Activated naive CD8-positive, alpha-beta T cell (primary cell): Measurements from ENCODE around the gene TSGA10.
"Not testable (repeated sequence)": the region's sequence is repeated elsewhere in the genome, so short reads cannot be mapped to it uniquely, and the experiment has no call there.

Experiments
- H3K27ac Mint-ChIP-seq: one replicate; pipeline ENCODE4 v1.8.0; 2021; ENCODE audit warnings: mixed read lengths
- H3K27me3 Mint-ChIP-seq: one replicate; pipeline ENCODE4 v1.8.0; 2021; ENCODE audit warnings: mixed read lengths
- H3K36me3 Mint-ChIP-seq: one replicate; pipeline ENCODE4 v1.8.0; 2021; ENCODE audit warnings: mixed read lengths
- H3K4me1 Mint-ChIP-seq: one replicate; pipeline ENCODE4 v1.8.0; 2021; ENCODE audit warnings: low read depth, mixed read lengths
- H3K4me3 Mint-ChIP-seq: one replicate; pipeline ENCODE4 v1.8.0; 2021; ENCODE audit warnings: mild to moderate bottlenecking, mixed read lengths
- H3K9me3 Mint-ChIP-seq: one replicate; pipeline ENCODE4 v1.8.0; 2021; ENCODE audit warnings: low read depth, mixed read lengths

TSGA10 gene

GRCh38 chr2:99067871-99068625 is 86.7 kb downstream of the TSGA10 start:
- Mint-ChIP-seq H3K4me3 (no peak overlapping the region), H3K27me3 (no peaks in the 10 kb centered on the region), H3K9me3 (no peaks in the 10 kb centered on the region), H3K36me3 (no peaks in the 10 kb centered on the region), H3K27ac (no peak overlapping the region), H3K4me1 (no peaks in the 10 kb centered on the region)

GRCh38 chr2:99066075-99066958 is 88.4 kb downstream of the TSGA10 start:
- H3K4me1 Mint-ChIP-seq = no peaks in the 10 kb centered on the region
- no peak overlapping the region for H3K4me3 Mint-ChIP-seq
- no peaks in the 10 kb centered on the region for H3K27me3 Mint-ChIP-seq
- no peaks in the 10 kb centered on the region for H3K9me3 Mint-ChIP-seq
- no peak overlapping the region for H3K27ac Mint-ChIP-seq
- H3K36me3 Mint-ChIP-seq = no peaks in the 10 kb centered on the region

- H3K36me3 Mint-ChIP-seq = peaks cover 23% of the 10 kb centered on the region
- not testable (repeated sequence) for H3K27ac Mint-ChIP-seq, H3K4me3 Mint-ChIP-seq, H3K27me3 Mint-ChIP-seq, H3K4me1 Mint-ChIP-seq, H3K9me3 Mint-ChIP-seq
These were observed 105.6 kb downstream of the TSGA10 start for GRCh38 chr2:99049187-99049586.

GRCh38 chr2:99040736-99041300 is 113.9 kb downstream of the TSGA10 start:
- H3K9me3 Mint-ChIP-seq, H3K27me3 Mint-ChIP-seq, H3K4me3 Mint-ChIP-seq, H3K27ac Mint-ChIP-seq: not testable (repeated sequence)
- Mint-ChIP-seq H3K36me3 (peaks cover 21% of the 10 kb centered on the region), H3K4me1 (peaks cover 11% of the 10 kb centered on the region)

- H3K4me1 Mint-ChIP-seq = peaks cover 11% of the 10 kb centered on the region
- H3K27ac Mint-ChIP-seq = no peak overlapping the region
- peaks cover 5% of the 10 kb centered on the region for H3K36me3 Mint-ChIP-seq
- H3K9me3 Mint-ChIP-seq = peaks cover 5% of the 10 kb centered on the region
- H3K4me3 Mint-ChIP-seq = no peak overlapping the region
- no peaks in the 10 kb centered on the region for H3K27me3 Mint-ChIP-seq
These were observed 118.8 kb downstream of the TSGA10 start for GRCh38 chr2:99035920-99036319.

GRCh38 chr2:99032786-99033185 is 122.0 kb downstream of the TSGA10 start:
- Mint-ChIP-seq H3K4me1 (no peaks in the 10 kb centered on the region), H3K4me3 (no peak overlapping the region), H3K27me3 (peaks cover 3% of the 10 kb centered on the region), H3K27ac (no peak overlapping the region), H3K36me3 (peaks cover 7% of the 10 kb centered on the region), H3K9me3 (no peaks in the 10 kb centered on the region)

GRCh38 chr2:99032001-99032400 is 122.7 kb downstream of the TSGA10 start:
- Mint-ChIP-seq H3K4me3 (no peak overlapping the region), H3K4me1 (no peaks in the 10 kb centered on the region), H3K36me3 (peaks cover 10% of the 10 kb centered on the region), H3K9me3 (no peaks in the 10 kb centered on the region), H3K27me3 (peaks cover 3% of the 10 kb centered on the region), H3K27ac (no peak overlapping the region)

- Mint-ChIP-seq H3K27me3 (peaks cover 3% of the 10 kb centered on the region), H3K9me3 (no peaks in the 10 kb centered on the region), H3K36me3 (peaks cover 11% of the 10 kb centered on the region), H3K27ac (no peak overlapping the region), H3K4me1 (no peaks in the 10 kb centered on the region), H3K4me3 (no peak overlapping the region)
These were observed 123.3 kb downstream of the TSGA10 start for GRCh38 chr2:99031481-99031880.

- Mint-ChIP-seq H3K27ac (no peak overlapping the region), H3K9me3 (peaks cover 6% of the 10 kb centered on the region), H3K4me3 (no peak overlapping the region), H3K4me1 (no peaks in the 10 kb centered on the region), H3K27me3 (peaks cover 4% of the 10 kb centered on the region), H3K36me3 (peaks cover 20% of the 10 kb centered on the region)
These were observed 126.2 kb downstream of the TSGA10 start for GRCh38 chr2:99028558-99028957.

GRCh38 chr2:99027856-99028255 is 126.9 kb downstream of the TSGA10 start:
- H3K36me3 Mint-ChIP-seq = peaks cover 16% of the 10 kb centered on the region
- peaks cover 4% of the 10 kb centered on the region for H3K27me3 Mint-ChIP-seq
- H3K4me3 Mint-ChIP-seq = no peak overlapping the region
- H3K9me3 Mint-ChIP-seq = peaks cover 6% of the 10 kb centered on the region
- H3K4me1 Mint-ChIP-seq = no peaks in the 10 kb centered on the region
- H3K27ac Mint-ChIP-seq = no peak overlapping the region

GRCh38 chr2:99000708-99001107 is 154.0 kb downstream of the TSGA10 start:
- Mint-ChIP-seq H3K9me3 (peaks cover 4% of the 10 kb centered on the region), H3K36me3 (peaks cover 26% of the 10 kb centered on the region), H3K27ac (no peak overlapping the region), H3K27me3 (no peaks in the 10 kb centered on the region), H3K4me1 (no peaks in the 10 kb centered on the region), H3K4me3 (no peak overlapping the region)

GRCh38 chr2:98988695-98989094 is 166.0 kb downstream of the TSGA10 start:
- H3K36me3 Mint-ChIP-seq, H3K9me3 Mint-ChIP-seq, H3K4me3 Mint-ChIP-seq, H3K27ac Mint-ChIP-seq, H3K27me3 Mint-ChIP-seq, H3K4me1 Mint-ChIP-seq: not testable (repeated sequence)

- Mint-ChIP-seq H3K27me3 (no peaks in the 10 kb centered on the region), H3K9me3 (peaks cover 4% of the 10 kb centered on the region), H3K4me3 (no peak overlapping the region), H3K27ac (no peak overlapping the region), H3K36me3 (peaks cover 4% of the 10 kb centered on the region), H3K4me1 (no peaks in the 10 kb centered on the region)
These were observed 168.7 kb downstream of the TSGA10 start for GRCh38 chr2:98985905-98986666.

GRCh38 chr2:98975611-98976010 is 179.1 kb downstream of the TSGA10 start:
- H3K27me3 Mint-ChIP-seq = peaks cover 5% of the 10 kb centered on the region

More at GRCh38 chr2:98975611-98976010, 179.1 kb downstream of the TSGA10 start:
- Mint-ChIP-seq H3K27ac (no peak overlapping the region), H3K4me1 (no peaks in the 10 kb centered on the region), H3K36me3 (peaks cover 27% of the 10 kb centered on the region), H3K4me3 (no peak overlapping the region), H3K9me3 (peaks cover 21% of the 10 kb centered on the region)
